B cell (primary cell): ENCODE measurements around the gene PITPNB.

Source experiments
- EZH2 ChIP-seq: IDR thresholded peaks from 2 replicates; pipeline ENCODE4 v1.6.1; 2012; ENCODE audit warnings: borderline replicate concordance, low read depth, mild to moderate bottlenecking, moderate library complexity, low read length; ENCODE audit not compliant: insufficient read depth, poor library complexity, severe bottlenecking
- TF ChIP-seq, protein P1 (sequence below): fragments of 200-600 bp; IDR thresholded peaks from one replicate; pipeline ENCODE4 v1.8.0; 2022; ENCODE audit warnings: antibody characterized with exemption, mild to moderate bottlenecking

DNA sequence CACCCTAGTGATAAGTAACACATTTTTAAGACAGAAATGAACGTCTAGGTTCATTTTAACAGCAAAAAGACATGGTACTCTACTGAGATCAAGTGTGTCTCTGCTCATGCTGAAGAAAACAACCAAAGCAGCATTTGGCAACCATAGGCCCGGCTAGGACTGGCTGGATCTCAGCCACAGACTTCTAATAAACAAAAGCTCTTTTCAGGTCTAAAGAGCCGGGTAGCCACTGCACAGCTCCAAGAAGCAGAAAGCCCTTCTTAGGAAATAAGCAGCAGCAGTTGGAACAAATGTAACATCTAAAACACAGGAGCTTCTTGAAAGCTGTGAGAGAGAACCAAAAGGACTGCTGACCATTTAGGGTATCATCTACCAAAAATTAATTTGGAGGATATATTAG is 37.6 kb downstream of the PITPNB start:
- TF ChIP-seq, protein P1, sequence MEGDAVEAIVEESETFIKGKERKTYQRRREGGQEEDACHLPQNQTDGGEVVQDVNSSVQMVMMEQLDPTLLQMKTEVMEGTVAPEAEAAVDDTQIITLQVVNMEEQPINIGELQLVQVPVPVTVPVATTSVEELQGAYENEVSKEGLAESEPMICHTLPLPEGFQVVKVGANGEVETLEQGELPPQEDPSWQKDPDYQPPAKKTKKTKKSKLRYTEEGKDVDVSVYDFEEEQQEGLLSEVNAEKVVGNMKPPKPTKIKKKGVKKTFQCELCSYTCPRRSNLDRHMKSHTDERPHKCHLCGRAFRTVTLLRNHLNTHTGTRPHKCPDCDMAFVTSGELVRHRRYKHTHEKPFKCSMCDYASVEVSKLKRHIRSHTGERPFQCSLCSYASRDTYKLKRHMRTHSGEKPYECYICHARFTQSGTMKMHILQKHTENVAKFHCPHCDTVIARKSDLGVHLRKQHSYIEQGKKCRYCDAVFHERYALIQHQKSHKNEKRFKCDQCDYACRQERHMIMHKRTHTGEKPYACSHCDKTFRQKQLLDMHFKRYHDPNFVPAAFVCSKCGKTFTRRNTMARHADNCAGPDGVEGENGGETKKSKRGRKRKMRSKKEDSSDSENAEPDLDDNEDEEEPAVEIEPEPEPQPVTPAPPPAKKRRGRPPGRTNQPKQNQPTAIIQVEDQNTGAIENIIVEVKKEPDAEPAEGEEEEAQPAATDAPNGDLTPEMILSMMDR: no peak
- no peak for TF ChIP-seq EZH2
